GM12878 (cell line): ENCODE data around the gene IRS1. TPM values are rescaled to one million over a fixed set of nuclear protein-coding genes. Genes with fewer than 3 reads are reported as not detected.

Experiments used
- ATAC-seq: fragments of 200-7000 bp; cut with Tn5 transposase; 3 replicates; pipeline ENCODE4 v1.9.1; 2020; ENCODE audit warnings: mild to moderate bottlenecking, moderate library complexity
- BruUV-seq: library from RNA; stranded (reverse); fragments of 400-500 nt; replicated peaks from 2 replicates; lab custom pipeline; 2021; lab: Mats Ljungman, UMichigan
- CTCF ChIA-PET: fragments of 300-600 bp; sonication (Branson Sonifier 250); formaldehyde crosslinking; extraction: SDS; loops from one replicate; lab custom pipeline; 2021; ENCODE audit warnings: inconsistent platforms; lab: Yijun Ruan, JAX
- POLR2A ChIA-PET: fragments of 350-600 bp; formaldehyde crosslinking; extraction: SDS; loops from one replicate; lab custom pipeline; 2021; ENCODE audit warnings: inconsistent platforms; lab: Charles Lee
- RAD21 ChIA-PET: fragments of 300-600 bp; sonication (Branson Sonifier 250); formaldehyde crosslinking; loops from one replicate; lab custom pipeline; 2023; ENCODE audit warnings: antibody characterized with exemption; ENCODE audit not compliant: unreplicated experiment; lab: Charles Lee
- SMC1A ChIA-PET: fragments of 300-600 bp; sonication (Branson Sonifier 250); formaldehyde crosslinking; loops from one replicate; lab custom pipeline; 2023; ENCODE audit not compliant: unreplicated experiment, uncharacterized antibody; lab: Charles Lee
- DNase-seq: peaks from one replicate; pipeline ENCODE4 v3.0.0-alpha.2; 2011; ENCODE audit warnings: low read depth, low spot score
- FAIRE-seq: peaks from 3 replicates; lab custom pipeline; 2011; peaks lifted over from hg19 to GRCh38; lab: Jason Lieb, UNC
- H2AFZ ChIP-seq: 2 replicates; pipeline ENCODE4 v1.6.0; 2011; ENCODE audit warnings: low read depth, low read length, control low read depth; ENCODE audit not compliant: control insufficient read depth
- H3K27ac ChIP-seq: 2 replicates; pipeline ENCODE4 v1.5.1; 2011; ENCODE audit warnings: control low read depth; ENCODE audit not compliant: control insufficient read depth, insufficient read depth
- H3K27me3 ChIP-seq, 2 experiments: replicated peaks in 1 of 2; 2 replicates each; pipeline versions ENCODE4 v1.6.0 to v1.6.1; 2011; ENCODE audit warnings: low read length in 1 of 2; ENCODE audit not compliant: control insufficient read depth in 2 of 2, insufficient read depth in 2 of 2
- H3K36me3 ChIP-seq, 2 experiments: 2 replicates each; pipeline ENCODE4 v1.5.1; 2011; ENCODE audit warnings: low read length in 1 of 2; ENCODE audit not compliant: control insufficient read depth in 2 of 2, insufficient read depth in 2 of 2
- H3K4me1 ChIP-seq: 2 replicates; pipeline ENCODE4 v1.6.1; 2011; ENCODE audit warnings: mild to moderate bottlenecking, low read length, moderate library complexity, mixed read lengths; ENCODE audit not compliant: control insufficient read depth, insufficient read depth
- H3K4me2 ChIP-seq: 2 replicates; pipeline ENCODE4 v1.6.0; 2011; ENCODE audit warnings: control low read depth; ENCODE audit not compliant: control insufficient read depth, insufficient read depth
- H3K4me3 ChIP-seq: fragments of 200-600 bp; sonication (generic); 2 replicates; pipeline ENCODE4 v1.5.1; 2016
- H3K79me2 ChIP-seq: 2 replicates; pipeline ENCODE4 v1.6.0; 2011; ENCODE audit warnings: low read length; ENCODE audit not compliant: control insufficient read depth, insufficient read depth
- H3K9ac ChIP-seq: 2 replicates; pipeline ENCODE4 v1.8.0; 2011; ENCODE audit warnings: low read length, control low read depth, mixed read lengths; ENCODE audit not compliant: control insufficient read depth, insufficient read depth
- H3K9me3 ChIP-seq: replicated peaks from 3 replicates; pipeline ENCODE4 v1.5.1; 2011; ENCODE audit warnings: mild to moderate bottlenecking, low read length; ENCODE audit not compliant: control insufficient read depth, insufficient read depth
- H4K20me1 ChIP-seq: 2 replicates; pipeline ENCODE4 v1.6.0; 2011; ENCODE audit not compliant: control insufficient read depth, insufficient read depth
- ESRRA ChIP-seq: IDR thresholded peaks from 2 replicates; pipeline ENCODE4 v1.6.1; 2012; ENCODE audit warnings: mild to moderate bottlenecking, low read length, improper control_type of control experiment
- RFX5 ChIP-seq: IDR thresholded peaks from 2 replicates; pipeline ENCODE4 v1.6.1; 2011; ENCODE audit warnings: low read depth, low read length, improper control_type of control experiment
- SRF ChIP-seq, 2 experiments: IDR thresholded peaks; 2 replicates each; pipeline ENCODE4 v1.6.1; 2011; ENCODE audit warnings: low read depth in 2 of 2, low read length in 2 of 2, mild to moderate bottlenecking in 1 of 2, moderate library complexity in 1 of 2
- WRNIP1 ChIP-seq: IDR thresholded peaks from 2 replicates; pipeline ENCODE4 v1.6.1; 2011; ENCODE audit warnings: low read depth, low read length, improper control_type of control experiment, borderline replicate concordance
- WGBS: methylation state at CpG from one replicate; pipeline ENCODE4 v1.1.6; 2016; ENCODE audit warnings: low lambda C conversion rate; ENCODE audit not compliant: insufficient replicate concordance, insufficient coverage; ENCODE audit errors: missing lambda C conversion rate; 5-methylcytosine and 5-hydroxymethylcytosine counted together
- in situ Hi-C: fragments of 300-500 bp; cut with MboI; formaldehyde crosslinking; loops from 9 replicates; pipeline ENCODE4 v1.14.3; 2018; ENCODE audit warnings: mixed read lengths
- intact Hi-C: fragments of 100-400 bp; cut with micrococcal nuclease; formaldehyde crosslinking; loops from one replicate; pipeline ENCODE4 v1.14.2; 2022; ENCODE audit not compliant: unreplicated experiment
- polyA plus RNA-seq, 11 experiments: library from polyadenylated mRNA; depleted of rRNA in 4 of 11; unstranded in 6 of 11; stranded (reverse) in 5 of 11; fragments of >200 nt; fragmentation: Nextera tagmentation in 4 of 11; fragmentation: Illumina TruSeq in 1 of 11; extraction: Ambion mirVana in 4 of 11; extraction: Trizol in 1 of 11; gene quantifications; 1 replicate in 1 of 11; 2 replicates in 10 of 11; pipeline versions ENCODE4 v1.2.1 to v1.2.3, GENCODE V29; 2011 to 2016; ENCODE audit warnings: inconsistent platforms in 2 of 11, missing spikeins in 2 of 11, low read depth in 1 of 11
- total RNA-seq, 4 experiments: library from RNA; depleted of rRNA in 3 of 4; stranded (reverse); fragments of >200 nt in 3 of 4; fragmentation: Illumina TruSeq in 1 of 4; extraction: Trizol in 1 of 4; gene quantifications; 2 replicates each; pipeline versions ENCODE4 v1.2.1 to v1.2.3, GENCODE V29; 2013 to 2021
- TF ChIP-seq, protein P1 (sequence below): fragments of 450-650 bp; IDR thresholded peaks from 2 replicates; pipeline ENCODE4 v1.6.1; 2016; ENCODE audit warnings: mild to moderate bottlenecking, moderate library complexity, borderline replicate concordance

Gene IRS1
- total and polyA plus RNA-seq, 10 of the 15 experiments (the other 5 are each of a cell fraction or from before 2014, with no cell fraction given) = 0.03 to 1.7 (median 0.34) TPM

DNA sequence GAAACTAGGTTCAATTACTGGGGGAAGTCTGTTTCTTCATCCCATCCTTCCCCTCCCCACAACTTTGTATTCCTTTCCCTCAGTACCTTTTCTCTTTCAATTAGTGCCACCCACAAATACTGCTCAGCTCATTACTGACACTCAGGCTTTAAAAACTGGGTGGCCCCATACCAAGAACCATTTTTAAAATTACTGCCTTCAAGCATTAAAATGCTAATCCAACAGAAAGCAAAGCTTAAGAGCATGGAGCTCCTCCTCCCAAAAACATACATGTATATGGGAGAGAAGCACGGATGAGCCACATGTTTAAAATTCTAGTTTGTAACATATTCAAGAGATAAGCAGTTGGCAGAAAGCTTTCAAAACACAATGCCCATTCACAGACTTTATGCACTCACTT is 44.0 kb downstream of the IRS1 start:
- FAIRE-seq (no peak), DNase-seq (no peak), ATAC-seq (no peak)
- Histone ChIP-seq H3K27ac (no peak overlapping the region), H2AFZ (no peak overlapping the region), H4K20me1 (no peaks in the 10 kb centered on the region), H3K4me3 (no peak overlapping the region), H3K9me3 (no peaks in the 10 kb centered on the region)
- BruUV-seq = no TSS peak
- in situ Hi-C loops = no loop called here
- CTCF ChIA-PET = interaction anchor here (1.2 to 1.8 kb wide), 4 partner anchors 9 to 540 kb away, joined by 3 to 8 read pairs (median 4); no protein-coding TSS in a partner anchor
- no peak for TF ChIP-seq WRNIP1
- TF ChIP-seq, all 136 proteins: peak for 0
- ChIA-PET POLR2A (no interaction called here), RAD21 (no interaction called here), SMC1A (interaction anchor here (0.7 to 1.7 kb wide), 5 partner anchors 9 to 57 kb away, joined by 3 to 4 read pairs (median 3); no protein-coding TSS in a partner anchor)
- H3K9ac ChIP-seq = no peak overlapping the region
- H3K79me2 ChIP-seq = no peaks in the 10 kb centered on the region
- no peak overlapping the region for H3K4me2 ChIP-seq
- H3K27me3 ChIP-seq = no peaks in the 10 kb centered on the region
- no peaks in the 10 kb centered on the region for H3K4me1 ChIP-seq
- intact Hi-C loops = no loop called here
- 47% methylated on average over 1 of the region's 1 CpG for WGBS
- no peaks in the 10 kb centered on the region for H3K36me3 ChIP-seq

GRCh38 chr2:226754821-226755604 is 44.6 kb downstream of the IRS1 start:
- RAD21 ChIA-PET = no interaction called here
- no peaks in the 10 kb centered on the region for H3K36me3 ChIP-seq
- intact Hi-C loops = no loop called here
- no peak for TF ChIP-seq ESRRA
- no peak for TF ChIP-seq SRF (IDR thresholded peaks at IDR 0.05; ENCODE audit: low read depth in 2 of 2, low read length in 2 of 2)
- TF ChIP-seq, protein P1, sequence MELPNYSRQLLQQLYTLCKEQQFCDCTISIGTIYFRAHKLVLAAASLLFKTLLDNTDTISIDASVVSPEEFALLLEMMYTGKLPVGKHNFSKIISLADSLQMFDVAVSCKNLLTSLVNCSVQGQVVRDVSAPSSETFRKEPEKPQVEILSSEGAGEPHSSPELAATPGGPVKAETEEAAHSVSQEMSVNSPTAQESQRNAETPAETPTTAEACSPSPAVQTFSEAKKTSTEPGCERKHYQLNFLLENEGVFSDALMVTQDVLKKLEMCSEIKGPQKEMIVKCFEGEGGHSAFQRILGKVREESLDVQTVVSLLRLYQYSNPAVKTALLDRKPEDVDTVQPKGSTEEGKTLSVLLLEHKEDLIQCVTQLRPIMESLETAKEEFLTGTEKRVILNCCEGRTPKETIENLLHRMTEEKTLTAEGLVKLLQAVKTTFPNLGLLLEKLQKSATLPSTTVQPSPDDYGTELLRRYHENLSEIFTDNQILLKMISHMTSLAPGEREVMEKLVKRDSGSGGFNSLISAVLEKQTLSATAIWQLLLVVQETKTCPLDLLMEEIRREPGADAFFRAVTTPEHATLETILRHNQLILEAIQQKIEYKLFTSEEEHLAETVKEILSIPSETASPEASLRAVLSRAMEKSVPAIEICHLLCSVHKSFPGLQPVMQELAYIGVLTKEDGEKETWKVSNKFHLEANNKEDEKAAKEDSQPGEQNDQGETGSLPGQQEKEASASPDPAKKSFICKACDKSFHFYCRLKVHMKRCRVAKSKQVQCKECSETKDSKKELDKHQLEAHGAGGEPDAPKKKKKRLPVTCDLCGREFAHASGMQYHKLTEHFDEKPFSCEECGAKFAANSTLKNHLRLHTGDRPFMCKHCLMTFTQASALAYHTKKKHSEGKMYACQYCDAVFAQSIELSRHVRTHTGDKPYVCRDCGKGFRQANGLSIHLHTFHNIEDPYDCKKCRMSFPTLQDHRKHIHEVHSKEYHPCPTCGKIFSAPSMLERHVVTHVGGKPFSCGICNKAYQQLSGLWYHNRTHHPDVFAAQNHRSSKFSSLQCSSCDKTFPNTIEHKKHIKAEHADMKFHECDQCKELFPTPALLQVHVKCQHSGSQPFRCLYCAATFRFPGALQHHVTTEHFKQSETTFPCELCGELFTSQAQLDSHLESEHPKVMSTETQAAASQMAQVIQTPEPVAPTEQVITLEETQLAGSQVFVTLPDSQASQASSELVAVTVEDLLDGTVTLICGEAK = no peak
- no peak for TF ChIP-seq RFX5
- no TSS peak for BruUV-seq
- SMC1A ChIA-PET = interaction anchor here (0.8 to 1.7 kb wide), 5 partner anchors 10 to 56 kb away, joined by 3 to 4 read pairs (median 3); no protein-coding TSS in a partner anchor
- no peak overlapping the region for H3K4me2 ChIP-seq
- H3K27ac ChIP-seq = no peak overlapping the region
- DNase-seq (no peak), FAIRE-seq (no peak), ATAC-seq (no peak)
- 47% methylated on average over 8 of the region's 8 CpGs for WGBS
- no peaks in the 10 kb centered on the region for H3K79me2 ChIP-seq
- H4K20me1 ChIP-seq = no peaks in the 10 kb centered on the region
- H3K9ac ChIP-seq = no peak overlapping the region
- H3K4me3 ChIP-seq = no peak overlapping the region
- H2AFZ ChIP-seq = no peak overlapping the region
- H3K4me1 ChIP-seq = no peaks in the 10 kb centered on the region
- no peaks in the 10 kb centered on the region for H3K27me3 ChIP-seq
- POLR2A ChIA-PET = no interaction called here
- no peaks in the 10 kb centered on the region for H3K9me3 ChIP-seq
- in situ Hi-C loops = no loop called here
- CTCF ChIA-PET = interaction anchor here (1.2 to 1.8 kb wide), 4 partner anchors 9 to 540 kb away, joined by 3 to 8 read pairs (median 4); no protein-coding TSS in a partner anchor
